Natural killer cell (primary cell): Measurements from ENCODE around the gene SLC12A1. TPM values are rescaled to one million over a fixed set of nuclear protein-coding genes. Genes with fewer than 3 reads are reported as not detected.

Source experiments
- ATAC-seq, 3 donors: fragments of 150-1000 bp in 2 of 3; fragments of 200-7000 bp in 1 of 3; cut with Tn5 transposase; 1 replicate in 1 of 3; 2 replicates in 2 of 3; pipeline ENCODE4 v1.10.0; 2021; ENCODE audit warnings: mild to moderate bottlenecking in 2 of 3, moderate library complexity in 2 of 3
- DNase-seq, 2 donors: peaks; one replicate each; pipeline versions ENCODE4 v3.0.0 to v3.0.0-alpha.2; 2013 to 2021; ENCODE audit warnings: mixed read lengths in 1 of 2
- H3K27ac ChIP-seq: one replicate; pipeline ENCODE4 v1.5.1; 2013; ENCODE audit warnings: mild to moderate bottlenecking, low read length
- H3K27me3 ChIP-seq: one replicate; pipeline ENCODE4 v1.6.1; 2013; ENCODE audit warnings: low read length; ENCODE audit not compliant: control insufficient read depth, insufficient read depth
- H3K36me3 ChIP-seq: one replicate; pipeline ENCODE4 v1.6.1; 2013; ENCODE audit warnings: low read length; ENCODE audit not compliant: control insufficient read depth, insufficient read depth
- H3K4me1 ChIP-seq: one replicate; pipeline ENCODE4 v1.6.1; 2013; ENCODE audit warnings: low read length; ENCODE audit not compliant: control insufficient read depth, insufficient read depth
- H3K4me3 ChIP-seq: one replicate; pipeline ENCODE4 v1.5.1; 2013; ENCODE audit warnings: low read length
- H3K9me3 ChIP-seq: one replicate; pipeline ENCODE4 v1.6.1; 2013; ENCODE audit warnings: low read length; ENCODE audit not compliant: control insufficient read depth, insufficient read depth
- H3K27ac Mint-ChIP-seq, 2 donors: one replicate each; pipeline ENCODE4 v1.8.0; 2022; ENCODE audit warnings: mild to moderate bottlenecking in 2 of 2, mixed read lengths in 2 of 2, moderate library complexity in 1 of 2
- H3K27me3 Mint-ChIP-seq, 2 donors: one replicate each; pipeline ENCODE4 v1.8.0; 2022; ENCODE audit warnings: low read depth in 2 of 2, mixed read lengths in 2 of 2
- H3K36me3 Mint-ChIP-seq: one replicate; pipeline ENCODE4 v1.8.0; 2022; ENCODE audit warnings: mixed read lengths
- H3K4me1 Mint-ChIP-seq, 2 donors: one replicate each; pipeline ENCODE4 v1.8.0; 2022; ENCODE audit warnings: mixed read lengths in 2 of 2
- H3K4me3 Mint-ChIP-seq: one replicate; pipeline ENCODE4 v1.8.0; 2022; ENCODE audit warnings: mild to moderate bottlenecking, moderate library complexity, mixed read lengths
- H3K9me3 Mint-ChIP-seq, 2 donors: one replicate each; pipeline ENCODE4 v1.8.0; 2022; ENCODE audit warnings: mixed read lengths in 2 of 2
- CTCF ChIP-seq: fragments of 200-600 bp; IDR thresholded peaks from one replicate; pipeline ENCODE4 v1.8.0; 2022; ENCODE audit warnings: antibody characterized with exemption
- WGBS: methylation state at CpG from one replicate; pipeline ENCODE4 v1.1.7; 2013; ENCODE audit warnings: missing lambda C conversion rate; ENCODE audit not compliant: insufficient coverage; 5-methylcytosine and 5-hydroxymethylcytosine counted together
- intact Hi-C: fragments of 100-400 bp; cut with micrococcal nuclease; formaldehyde crosslinking; loops from one replicate; pipeline ENCODE4 v1.14.2; 2022
- total RNA-seq, 4 donors: library from RNA; stranded (reverse); fragments of 120-200 nt in 1 of 4; gene quantifications; one replicate each; pipeline versions ENCODE4 v1.2.3 to v1.2.4, GENCODE V29; 2013 to 2022

Gene SLC12A1
- total RNA-seq, 3 donors from 2014 or later (not counting 1 experiment from before 2014, with no cell fraction given) = not detected

GRCh38 chr15:48233246-48233645 is 27.1 kb downstream of the SLC12A1 start:
- peaks cover 8 to 12% of the 10 kb centered on the region in 2 donors for H3K27me3 Mint-ChIP-seq
- Histone ChIP-seq H3K27me3 (no peaks in the 10 kb centered on the region), H3K27ac (no peak overlapping the region), H3K9me3 (no peaks in the 10 kb centered on the region), H3K4me3 (no peak overlapping the region), H3K36me3 (no peaks in the 10 kb centered on the region), H3K4me1 (no peaks in the 10 kb centered on the region)
- no peak overlapping the region for H3K27ac Mint-ChIP-seq
- ATAC-seq (no peak), DNase-seq (no peak)
- H3K36me3 Mint-ChIP-seq = no peaks in the 10 kb centered on the region
- H3K9me3 Mint-ChIP-seq = no peaks in the 10 kb centered on the region
- H3K4me1 Mint-ChIP-seq = no peaks in the 10 kb centered on the region
- no peak overlapping the region for H3K4me3 Mint-ChIP-seq
- intact Hi-C loops = no loop called here
- TF ChIP-seq CTCF = no peak

DNA sequence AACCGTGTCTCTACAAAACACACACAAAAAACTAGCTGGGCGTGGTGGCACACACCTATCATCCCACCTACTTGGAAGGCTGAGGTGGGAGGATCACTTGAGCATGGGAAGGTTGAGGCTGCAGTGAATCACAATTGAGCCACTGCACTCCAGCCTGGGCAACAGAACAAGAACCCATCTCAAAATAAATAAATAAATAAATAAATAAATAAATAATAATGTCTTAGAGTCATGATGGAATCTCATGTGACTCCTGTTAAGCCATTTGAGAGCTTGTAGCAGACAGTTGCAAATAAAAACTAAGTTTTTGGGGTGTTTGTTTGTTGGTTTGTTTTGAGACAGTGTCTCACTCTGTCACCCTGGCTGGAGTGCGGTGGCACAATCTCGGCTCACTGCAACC is 33.2 kb downstream of the SLC12A1 start:
- no peak for TF ChIP-seq CTCF
- Histone ChIP-seq H3K9me3 (no peaks in the 10 kb centered on the region), H3K4me1 (no peaks in the 10 kb centered on the region), H3K27me3 (no peaks in the 10 kb centered on the region), H3K27ac (no peak overlapping the region), H3K4me3 (no peak overlapping the region), H3K36me3 (no peaks in the 10 kb centered on the region)
- Mint-ChIP-seq H3K27me3 (peaks cover 0 to 7% of the 10 kb centered on the region in 2 donors), H3K9me3 (no peaks in the 10 kb centered on the region), H3K4me3 (no peak overlapping the region), H3K27ac (no peak overlapping the region), H3K4me1 (no peaks in the 10 kb centered on the region), H3K36me3 (no peaks in the 10 kb centered on the region)
- WGBS = 92% methylated on average over 3 of the region's 4 CpGs
- DNase-seq = no peak
- no peak for ATAC-seq
- intact Hi-C loops = no loop called here

GRCh38 chr15:48242015-48242414 is 35.9 kb downstream of the SLC12A1 start:
- Histone ChIP-seq H3K27me3 (no peaks in the 10 kb centered on the region), H3K9me3 (no peaks in the 10 kb centered on the region), H3K4me3 (no peak overlapping the region), H3K27ac (no peak overlapping the region), H3K4me1 (no peaks in the 10 kb centered on the region), H3K36me3 (no peaks in the 10 kb centered on the region)
- H3K27me3 Mint-ChIP-seq = peaks cover 0 to 6% of the 10 kb centered on the region in 2 donors
- DNase-seq (no peak), ATAC-seq (no peak)
- H3K36me3 Mint-ChIP-seq = no peaks in the 10 kb centered on the region
- no peaks in the 10 kb centered on the region for H3K9me3 Mint-ChIP-seq
- H3K4me3 Mint-ChIP-seq = no peak overlapping the region
- no peak overlapping the region for H3K27ac Mint-ChIP-seq
- no peak for TF ChIP-seq CTCF
- intact Hi-C loops = no loop called here
- H3K4me1 Mint-ChIP-seq = no peaks in the 10 kb centered on the region

DNA sequence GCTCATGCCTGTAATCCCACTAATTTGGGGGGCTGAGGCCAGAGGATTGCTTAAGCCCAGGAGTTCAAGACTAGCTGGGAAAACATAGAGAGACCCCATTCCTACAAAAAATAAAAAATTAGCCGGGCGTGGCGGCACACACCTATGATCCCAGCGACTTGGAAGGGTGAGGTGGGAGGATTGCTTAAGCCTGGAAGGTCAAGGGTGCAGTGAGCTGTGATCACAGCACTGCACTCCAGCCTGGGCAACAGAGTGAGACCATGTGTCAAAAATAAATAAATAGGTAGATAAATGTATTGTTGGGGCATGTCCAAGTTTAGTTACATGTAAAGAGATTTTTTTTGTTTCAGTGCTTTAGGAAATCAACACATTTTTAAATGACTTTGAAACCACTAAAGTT is 36.4 kb downstream of the SLC12A1 start:
- 95% methylated on average over 4 of the region's 4 CpGs for WGBS
- DNase-seq (no peak), ATAC-seq (no peak)
- H3K36me3 ChIP-seq = no peaks in the 10 kb centered on the region
- no peak overlapping the region for H3K4me3 ChIP-seq
- H3K27ac Mint-ChIP-seq = no peak overlapping the region
- H3K4me3 Mint-ChIP-seq = no peak overlapping the region
- H3K27me3 Mint-ChIP-seq = peaks cover under 1 to 5% of the 10 kb centered on the region in 2 donors
- H3K27ac ChIP-seq = no peak overlapping the region
- H3K27me3 ChIP-seq = no peaks in the 10 kb centered on the region
- H3K9me3 ChIP-seq = no peaks in the 10 kb centered on the region
- no peaks in the 10 kb centered on the region for H3K4me1 ChIP-seq
- no peaks in the 10 kb centered on the region for H3K36me3 Mint-ChIP-seq
- no peaks in the 10 kb centered on the region for H3K9me3 Mint-ChIP-seq
- intact Hi-C loops = no loop called here
- no peak for TF ChIP-seq CTCF
- no peaks in the 10 kb centered on the region for H3K4me1 Mint-ChIP-seq
